Epidermal melanocyte (primary cell): ENCODE results near the gene PPIG.
"Not testable (repeated sequence)": the region's sequence is repeated elsewhere in the genome, so short reads cannot be mapped to it uniquely, and the experiment has no call there.

Experiments
- DNase-seq: peaks from one replicate; pipeline ENCODE4 v3.0.0; 2011; ENCODE audit warnings: low spot score; ENCODE audit not compliant: insufficient read length

Gene PPIG

GRCh38 chr2:169590804-169591203, 6.7 kb downstream of the PPIG start:
- DNase-seq, result no peak

GRCh38 chr2:169596546-169596945, 12.4 kb downstream of the PPIG start:
- DNase-seq, result not testable (repeated sequence)

DNA sequence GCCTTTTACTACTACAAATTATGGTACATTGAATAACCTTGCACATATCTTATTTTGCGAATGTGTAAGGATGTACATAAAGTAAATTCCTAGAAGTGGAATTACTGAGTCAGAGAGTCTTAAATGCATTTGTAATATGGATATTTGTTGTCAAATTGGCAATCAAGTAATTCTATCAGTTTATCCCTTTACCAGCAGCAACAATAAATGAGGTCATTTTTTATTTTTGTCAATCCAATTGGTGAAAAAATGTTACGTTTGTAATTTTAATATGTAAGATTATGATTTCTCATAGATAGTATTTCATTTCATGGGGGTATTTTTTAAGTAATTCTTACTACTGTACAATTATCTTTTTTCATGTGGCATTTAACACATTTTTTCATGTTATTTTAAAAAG, 14.8 kb downstream of the PPIG start:
- no peak for DNase-seq

GRCh38 chr2:169599568-169599967, 15.4 kb downstream of the PPIG start:
- DNase-seq, result no peak

- no peak for DNase-seq
These were observed 25.1 kb downstream of the PPIG start for GRCh38 chr2:169609264-169609663.

DNA sequence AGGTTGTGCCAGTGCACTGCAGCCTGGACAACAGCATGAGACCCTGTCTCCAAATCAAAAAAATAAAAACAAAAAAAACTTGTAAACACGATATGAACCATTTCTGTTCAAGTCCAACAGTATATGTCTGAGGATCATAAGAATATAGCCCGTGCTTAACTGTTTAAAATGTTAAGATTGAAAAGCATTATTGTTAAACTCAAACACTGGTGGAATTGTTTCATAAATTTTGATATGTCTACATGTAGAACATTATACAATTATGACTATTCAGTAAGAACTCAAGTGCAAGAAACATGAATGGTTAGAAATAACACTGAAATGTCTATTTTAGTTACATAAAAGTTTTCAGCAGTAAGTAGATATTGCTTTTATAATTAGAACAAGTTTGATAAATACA, 29.7 kb downstream of the PPIG start:
- no peak for DNase-seq

DNA sequence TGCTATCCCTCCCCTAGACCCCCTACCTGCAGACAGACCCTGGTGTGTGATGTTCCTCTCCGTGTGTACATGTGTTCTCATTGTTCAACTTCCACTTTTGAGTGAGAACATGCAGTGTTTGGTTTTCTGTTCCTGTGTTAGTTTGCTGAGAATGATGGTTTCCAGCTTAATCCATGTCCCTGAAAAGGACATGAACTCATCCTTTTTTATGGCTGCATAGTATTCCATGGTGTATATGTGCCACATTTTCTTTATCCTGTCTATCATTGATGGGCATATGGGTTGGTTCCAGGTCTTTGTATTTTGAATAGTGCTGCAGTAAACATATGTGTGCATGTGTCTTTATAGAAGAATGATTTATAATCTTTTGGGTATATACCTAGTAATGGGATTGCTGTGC, 31.8 kb downstream of the PPIG start:
- not testable (repeated sequence) for DNase-seq

DNA sequence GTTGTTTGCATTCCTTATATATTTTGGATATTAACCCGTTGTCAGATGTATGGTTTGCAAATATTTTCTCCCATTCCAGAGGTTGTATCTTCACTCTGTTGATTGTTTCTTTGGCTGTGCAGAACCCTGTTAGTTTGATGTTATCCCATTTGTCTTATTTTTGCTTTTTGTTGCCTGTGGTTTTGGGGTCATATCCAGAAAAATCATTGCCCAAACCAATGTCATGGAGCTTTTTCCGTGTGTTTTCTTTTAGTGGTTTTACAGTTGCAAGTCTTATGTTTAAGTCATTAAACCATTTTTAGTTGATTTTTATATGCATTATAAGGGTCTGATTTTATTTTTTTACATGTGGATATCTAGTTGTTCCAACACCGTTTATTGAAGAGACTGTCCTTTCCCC, 35.8 kb downstream of the PPIG start:
- DNase-seq, result no peak

DNA sequence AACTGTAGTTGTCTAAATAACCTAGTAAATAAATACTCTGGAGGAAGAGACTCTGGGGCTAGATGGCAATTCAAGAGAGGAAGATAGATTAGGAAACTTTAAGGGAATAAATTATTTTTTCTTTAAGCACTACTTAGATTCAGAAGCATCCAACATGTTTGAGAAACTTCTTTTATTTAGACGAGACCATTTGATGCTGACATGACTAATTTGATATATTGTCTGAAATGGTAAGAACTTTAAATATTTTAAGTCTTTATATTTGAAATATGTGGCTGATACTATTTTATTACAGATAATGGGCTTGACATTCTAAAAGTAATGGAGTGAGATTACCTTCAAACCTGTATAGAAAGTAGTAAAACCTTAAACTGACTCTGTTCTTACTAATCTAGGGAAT, 36.4 kb downstream of the PPIG start:
- DNase-seq, result no peak

DNA sequence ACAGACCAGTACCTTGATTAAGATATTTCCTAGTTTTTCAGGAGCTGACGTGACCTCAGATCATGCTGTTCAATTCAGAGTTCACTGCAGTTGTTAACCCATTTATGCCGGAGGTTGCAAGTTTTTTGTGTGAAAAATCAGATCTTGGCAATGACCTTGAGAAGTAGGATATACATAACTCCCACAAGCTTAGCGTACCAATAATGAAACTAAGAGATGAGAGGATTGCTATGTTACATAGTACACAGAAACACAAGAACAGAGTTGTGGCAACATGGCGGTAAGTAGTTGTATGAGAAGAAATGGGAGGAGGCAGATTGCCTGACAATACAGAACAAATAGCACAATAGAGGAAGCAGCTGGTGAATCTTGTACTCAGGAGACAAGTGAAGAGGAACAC, 39.1 kb downstream of the PPIG start:
- no peak for DNase-seq

GRCh38 chr2:169625781-169626180, 41.6 kb downstream of the PPIG start:
- no peak for DNase-seq

DNA sequence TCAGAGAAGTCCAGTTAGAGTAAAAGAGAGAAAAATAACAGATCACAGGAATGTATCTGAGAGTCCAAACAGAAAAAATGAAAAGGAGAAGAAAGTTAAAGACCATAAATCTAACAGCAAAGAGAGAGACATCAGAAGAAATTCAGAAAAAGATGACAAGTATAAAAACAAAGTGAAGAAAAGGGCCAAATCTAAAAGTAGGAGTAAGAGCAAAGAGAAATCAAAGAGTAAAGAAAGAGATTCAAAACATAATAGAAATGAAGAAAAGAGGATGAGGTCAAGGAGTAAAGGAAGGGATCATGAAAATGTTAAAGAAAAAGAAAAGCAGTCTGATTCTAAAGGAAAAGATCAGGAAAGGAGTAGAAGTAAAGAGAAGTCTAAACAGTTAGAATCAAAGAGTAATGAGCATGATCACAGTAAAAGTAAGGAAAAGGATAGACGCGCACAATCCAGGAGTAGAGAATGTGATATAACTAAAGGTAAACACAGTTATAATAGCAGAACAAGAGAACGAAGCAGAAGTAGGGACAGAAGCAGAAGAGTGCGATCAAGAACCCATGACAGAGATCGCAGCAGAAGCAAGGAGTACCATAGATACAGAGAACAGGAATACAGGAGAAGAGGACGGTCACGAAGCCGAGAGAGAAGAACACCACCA, 52.4 kb downstream of the PPIG start:
- no peak for DNase-seq

- no peak for DNase-seq
These were observed 53.5 kb downstream of the PPIG start for GRCh38 chr2:169637620-169638019.

- DNase-seq, result no peak
These were observed 56.0 kb downstream of the PPIG start for GRCh38 chr2:169640104-169640503.

DNA sequence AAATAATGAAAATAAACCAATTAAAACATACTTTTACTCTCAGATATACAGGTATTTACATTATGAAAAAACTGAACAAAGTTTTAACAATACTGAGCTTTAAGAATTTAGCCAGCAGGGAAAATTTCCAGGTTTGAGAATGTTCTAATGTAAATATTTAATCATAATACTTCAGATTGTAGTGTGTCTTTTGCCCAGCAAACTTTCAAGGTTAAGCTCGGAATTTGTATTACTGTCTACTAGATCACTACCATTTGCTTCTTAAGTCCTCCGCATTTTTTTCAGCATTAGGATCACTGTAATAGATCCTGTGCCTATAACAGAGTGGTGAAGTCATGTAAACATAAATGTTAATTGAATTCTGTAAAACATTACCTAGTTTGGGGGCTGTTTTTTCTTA, 57.3 kb downstream of the PPIG start:
- no peak for DNase-seq

DNA sequence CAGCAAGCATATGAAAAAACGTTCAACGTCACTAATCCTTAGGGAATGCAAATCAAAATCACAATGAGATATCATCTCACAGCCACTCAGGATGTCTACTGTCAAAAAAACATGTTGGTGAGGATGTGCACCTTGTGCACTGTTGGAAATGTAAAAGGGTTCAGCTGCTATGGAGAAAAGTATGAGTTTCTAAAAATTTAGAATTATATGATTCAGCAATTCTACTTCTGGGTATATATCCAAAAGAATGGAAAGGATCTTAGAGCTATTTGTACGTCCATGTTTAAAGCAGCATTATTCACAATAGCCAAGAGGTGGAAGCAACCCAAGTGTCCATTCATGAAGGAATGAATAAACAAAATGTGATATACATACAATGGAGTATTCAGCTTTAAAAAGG, 60.0 kb downstream of the PPIG start:
- DNase-seq, result no peak

DNA sequence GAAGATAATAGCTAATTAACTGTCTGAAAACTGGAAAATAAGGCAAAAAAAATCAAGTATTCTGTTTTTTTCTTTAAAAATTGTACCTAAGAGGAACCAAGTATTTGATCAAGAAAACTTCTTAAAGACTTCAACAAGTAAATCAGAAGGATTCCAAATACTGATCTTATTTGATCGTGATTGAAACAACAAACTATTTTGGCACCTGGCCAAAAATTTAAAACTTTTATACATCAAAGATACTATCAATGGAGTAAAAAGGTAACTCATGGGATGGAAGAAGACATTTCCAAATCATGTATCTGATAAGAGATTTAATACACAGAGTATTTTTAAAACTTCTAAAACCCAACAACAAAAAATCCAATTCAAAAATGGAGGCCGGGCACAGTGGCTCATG, 63.3 kb downstream of the PPIG start:
- DNase-seq, result no peak

DNA sequence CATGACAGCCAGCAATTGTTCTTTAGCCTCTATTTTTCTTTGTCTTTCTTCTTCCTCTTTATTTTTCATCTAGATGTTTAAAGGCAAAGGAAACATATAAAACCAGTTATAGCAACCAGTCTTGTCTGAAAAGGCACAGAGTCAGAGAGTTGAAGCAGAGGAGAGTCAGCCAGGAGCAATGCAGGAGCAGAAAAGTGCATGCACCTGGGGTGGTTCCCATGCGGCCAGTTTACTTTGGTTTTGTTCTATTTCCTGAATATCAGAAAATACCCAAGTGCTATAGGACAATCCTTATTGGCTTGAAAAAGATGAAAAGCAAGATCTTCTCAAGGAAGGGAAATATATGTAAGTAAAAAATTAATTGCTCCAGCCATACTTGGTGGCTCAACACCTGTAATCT, 65.1 kb downstream of the PPIG start:
- no peak for DNase-seq

GRCh38 chr2:169653636-169654035, 69.5 kb downstream of the PPIG start:
- no peak for DNase-seq

- no peak for DNase-seq
These were observed 72.0 kb downstream of the PPIG start for GRCh38 chr2:169656164-169656563.

- DNase-seq, result no peak
These were observed 74.7 kb downstream of the PPIG start for GRCh38 chr2:169658877-169659276.

- no peak for DNase-seq
These were observed 75.2 kb downstream of the PPIG start for GRCh38 chr2:169659320-169659719.

- no peak for DNase-seq
These were observed 77.1 kb downstream of the PPIG start for GRCh38 chr2:169661265-169661664.

DNA sequence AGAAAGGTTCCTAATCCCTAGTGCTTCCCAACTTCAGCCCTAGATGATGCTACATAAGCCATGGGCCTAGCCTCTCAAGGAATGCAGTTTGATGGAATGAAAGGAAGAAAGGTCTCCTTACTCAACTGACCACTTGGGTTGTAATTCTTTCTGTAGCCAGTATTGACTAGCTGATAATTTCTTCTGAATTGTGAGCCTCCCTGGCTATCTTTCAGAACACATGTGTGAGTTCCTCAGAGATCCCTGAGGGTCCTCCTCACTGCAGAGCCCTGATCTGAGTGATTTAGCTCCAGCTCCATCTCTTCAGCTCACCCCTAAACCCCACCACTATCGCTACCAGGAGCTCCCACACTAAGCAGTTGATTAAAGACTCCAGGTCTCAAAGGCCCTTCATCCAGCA, 78.6 kb downstream of the PPIG start:
- no peak for DNase-seq
